MM.1S (cell line): ENCODE data around the gene CDH4.

ENCODE experiments used
- DNase-seq: peaks from one replicate; pipeline ENCODE4 v3.0.0-alpha.2; 2015
- H2AFZ ChIP-seq: fragments of 300-600 bp; sonication (generic); 2 replicates; pipeline ENCODE4 v1.6.0; 2016; ENCODE audit warnings: antibody characterized with exemption, low read length
- H3F3A ChIP-seq: fragments of 300-600 bp; sonication (generic); 2 replicates; pipeline ENCODE4 v1.6.1; 2016; ENCODE audit warnings: mild to moderate bottlenecking, antibody characterized with exemption, low read length, moderate library complexity, mixed read lengths; ENCODE audit not compliant: insufficient read depth
- H3K27ac ChIP-seq: fragments of 300-600 bp; sonication (generic); 2 replicates; pipeline ENCODE4 v1.5.1; 2016; ENCODE audit warnings: mild to moderate bottlenecking, low read length
- H3K27me3 ChIP-seq: fragments of 300-600 bp; sonication (generic); replicated peaks from 2 replicates; pipeline ENCODE4 v1.6.0; 2016; ENCODE audit warnings: low read length; ENCODE audit not compliant: insufficient read depth
- H3K36me3 ChIP-seq: fragments of 300-600 bp; sonication (generic); replicated peaks from 2 replicates; pipeline ENCODE4 v1.6.1; 2016; ENCODE audit warnings: mild to moderate bottlenecking, low read length, mixed read lengths; ENCODE audit not compliant: insufficient read depth
- H3K4me1 ChIP-seq: fragments of 300-600 bp; sonication (generic); 2 replicates; pipeline ENCODE4 v1.6.1; 2016; ENCODE audit warnings: low read length, mixed read lengths
- H3K4me2 ChIP-seq: fragments of 300-600 bp; sonication (generic); 2 replicates; pipeline ENCODE4 v1.6.0; 2016; ENCODE audit warnings: low read depth, low read length
- H3K4me3 ChIP-seq: fragments of 300-600 bp; sonication (generic); 2 replicates; pipeline ENCODE4 v1.5.1; 2016; ENCODE audit warnings: low read length, mixed read lengths
- H3K79me2 ChIP-seq: fragments of 300-600 bp; sonication (generic); 2 replicates; pipeline ENCODE4 v1.6.1; 2016; ENCODE audit warnings: mixed run types, low read length, mixed read lengths
- H3K9ac ChIP-seq: fragments of 300-600 bp; sonication (generic); 2 replicates; pipeline ENCODE4 v1.6.1; 2016; ENCODE audit warnings: low read length, mixed read lengths
- H3K9me2 ChIP-seq: fragments of 300-600 bp; sonication (generic); replicated peaks from 2 replicates; pipeline ENCODE4 v1.6.1; 2016; ENCODE audit warnings: mild to moderate bottlenecking, low read length, mixed read lengths; ENCODE audit not compliant: insufficient read depth
- H3K9me3 ChIP-seq: fragments of 300-600 bp; sonication (generic); replicated peaks from 2 replicates; pipeline ENCODE4 v1.6.1; 2016; ENCODE audit warnings: mild to moderate bottlenecking, low read length, mixed read lengths; ENCODE audit not compliant: insufficient read depth
- H4K20me1 ChIP-seq: fragments of 300-600 bp; sonication (generic); 2 replicates; pipeline ENCODE4 v1.6.1; 2016; ENCODE audit warnings: mild to moderate bottlenecking, low read length, moderate library complexity, mixed read lengths; ENCODE audit not compliant: insufficient read depth
- EZH2 ChIP-seq: fragments of 300-600 bp; sonication (generic); optimal IDR thresholded peaks from 2 replicates; pipeline ENCODE3; 2017; ENCODE audit warnings: low read depth, mild to moderate bottlenecking, antibody characterized with exemption, low read length, mixed read lengths
- EZH2phosphoT487 ChIP-seq: fragments of 300-600 bp; sonication (generic); IDR thresholded peaks from 2 replicates; pipeline ENCODE4 v1.6.1; 2018; ENCODE audit warnings: antibody characterized with exemption, low read length
- TF ChIP-seq, protein P1 (sequence below): fragments of 300-600 bp; sonication (generic); IDR thresholded peaks from 2 replicates; pipeline ENCODE4 v1.5.1; 2016; ENCODE audit warnings: antibody characterized with exemption, low read length, mixed read lengths

The CDH4 gene

DNA sequence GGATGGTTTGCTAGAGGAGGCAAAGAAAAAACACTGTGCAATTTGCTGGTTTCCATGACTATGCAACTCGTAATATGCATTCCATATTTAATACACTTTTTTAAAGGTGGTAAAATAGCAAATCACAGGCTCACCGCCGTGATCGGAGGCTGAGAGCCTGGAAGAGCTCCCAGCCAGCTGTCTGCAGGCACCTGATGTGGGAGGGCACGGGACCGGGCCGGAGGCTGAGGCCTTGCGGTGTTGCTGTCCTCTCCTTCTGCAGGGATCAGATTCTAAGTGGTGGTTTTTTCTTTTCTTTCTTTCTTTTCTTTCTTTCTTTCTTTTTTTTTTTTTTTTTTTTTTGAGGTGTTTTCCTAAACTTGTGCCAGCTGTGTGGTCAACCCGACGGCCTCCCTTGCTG lies 282.3 kb downstream of the CDH4 start:
- no peaks in the 10 kb centered on the region for H3F3A ChIP-seq
- H3K4me1 ChIP-seq = no peaks in the 10 kb centered on the region
- no peak overlapping the region for H3K4me2 ChIP-seq
- H3K27me3 ChIP-seq = peaks cover 87% of the 10 kb centered on the region
- no peaks in the 10 kb centered on the region for H3K9me2 ChIP-seq
- TF ChIP-seq EZH2 = no peak
- TF ChIP-seq, protein P1, sequence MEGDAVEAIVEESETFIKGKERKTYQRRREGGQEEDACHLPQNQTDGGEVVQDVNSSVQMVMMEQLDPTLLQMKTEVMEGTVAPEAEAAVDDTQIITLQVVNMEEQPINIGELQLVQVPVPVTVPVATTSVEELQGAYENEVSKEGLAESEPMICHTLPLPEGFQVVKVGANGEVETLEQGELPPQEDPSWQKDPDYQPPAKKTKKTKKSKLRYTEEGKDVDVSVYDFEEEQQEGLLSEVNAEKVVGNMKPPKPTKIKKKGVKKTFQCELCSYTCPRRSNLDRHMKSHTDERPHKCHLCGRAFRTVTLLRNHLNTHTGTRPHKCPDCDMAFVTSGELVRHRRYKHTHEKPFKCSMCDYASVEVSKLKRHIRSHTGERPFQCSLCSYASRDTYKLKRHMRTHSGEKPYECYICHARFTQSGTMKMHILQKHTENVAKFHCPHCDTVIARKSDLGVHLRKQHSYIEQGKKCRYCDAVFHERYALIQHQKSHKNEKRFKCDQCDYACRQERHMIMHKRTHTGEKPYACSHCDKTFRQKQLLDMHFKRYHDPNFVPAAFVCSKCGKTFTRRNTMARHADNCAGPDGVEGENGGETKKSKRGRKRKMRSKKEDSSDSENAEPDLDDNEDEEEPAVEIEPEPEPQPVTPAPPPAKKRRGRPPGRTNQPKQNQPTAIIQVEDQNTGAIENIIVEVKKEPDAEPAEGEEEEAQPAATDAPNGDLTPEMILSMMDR = no peak
- TF ChIP-seq EZH2phosphoT487 = no peak
- no peaks in the 10 kb centered on the region for H3K9me3 ChIP-seq
- H3K79me2 ChIP-seq = no peaks in the 10 kb centered on the region
- H3K27ac ChIP-seq = no peak overlapping the region
- no peak overlapping the region for H3K4me3 ChIP-seq
- no peaks in the 10 kb centered on the region for H4K20me1 ChIP-seq
- DNase-seq = no peak
- no peak overlapping the region for H2AFZ ChIP-seq
- H3K36me3 ChIP-seq = no peaks in the 10 kb centered on the region
- H3K9ac ChIP-seq = no peak overlapping the region

DNA sequence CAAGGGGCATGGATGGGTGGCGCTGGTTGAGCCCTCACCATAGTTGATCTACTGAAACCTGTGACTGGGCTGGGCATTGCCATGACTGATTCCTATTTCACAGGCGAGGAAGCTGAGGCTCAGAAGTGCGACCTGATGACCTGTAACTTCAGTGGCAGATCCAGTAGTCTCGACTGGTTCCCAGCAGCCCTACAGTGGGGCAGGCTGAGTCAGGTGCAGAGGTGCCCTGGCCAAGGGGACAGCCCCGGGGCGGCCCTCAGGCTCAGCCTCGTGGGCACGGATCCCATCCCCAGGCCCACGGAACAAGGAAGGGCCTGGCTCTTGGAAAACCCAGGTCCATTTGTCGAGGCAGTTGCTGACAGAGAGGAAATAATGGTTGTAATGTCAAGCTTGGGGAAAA lies 283.0 kb downstream of the CDH4 start:
- Histone ChIP-seq H4K20me1 (no peaks in the 10 kb centered on the region), H3K79me2 (no peaks in the 10 kb centered on the region), H3K36me3 (no peaks in the 10 kb centered on the region), H3K9me2 (no peaks in the 10 kb centered on the region), H3K27ac (no peak overlapping the region), H3K27me3 (peaks cover 89% of the 10 kb centered on the region), H3K4me2 (no peak overlapping the region), H2AFZ (no peak overlapping the region), H3K4me3 (no peak overlapping the region), H3K9ac (no peak overlapping the region), H3K4me1 (no peaks in the 10 kb centered on the region), H3K9me3 (no peaks in the 10 kb centered on the region), H3F3A (no peaks in the 10 kb centered on the region)
- TF ChIP-seq, protein P1 = no peak
- no peak for TF ChIP-seq EZH2
- TF ChIP-seq EZH2phosphoT487 = no peak
- no peak for DNase-seq

DNA sequence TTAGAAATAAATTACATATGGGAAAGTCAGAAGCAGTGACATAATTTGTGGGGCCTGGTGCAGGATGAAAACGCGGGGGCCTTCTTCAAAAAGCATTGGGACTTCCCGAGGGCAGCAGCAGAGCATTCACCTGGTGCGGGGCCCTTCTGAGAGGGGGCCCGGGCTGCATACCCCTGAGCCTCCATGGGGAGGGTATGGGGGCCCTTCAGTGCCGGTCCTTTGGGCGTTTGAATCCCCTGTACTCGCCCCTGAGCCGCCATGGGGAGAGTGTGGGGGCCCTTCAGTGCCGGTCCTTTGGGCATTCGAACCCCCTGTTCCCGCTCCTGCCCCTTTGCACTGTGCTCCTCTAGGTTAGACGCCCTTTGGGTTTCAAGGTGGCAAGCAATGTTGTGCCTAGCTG lies 283.5 kb downstream of the CDH4 start:
- Histone ChIP-seq H3K36me3 (no peaks in the 10 kb centered on the region), H3K9ac (no peak overlapping the region), H3K27me3 (peaks cover 94% of the 10 kb centered on the region), H3K79me2 (no peaks in the 10 kb centered on the region), H2AFZ (no peak overlapping the region), H4K20me1 (no peaks in the 10 kb centered on the region), H3K9me3 (no peaks in the 10 kb centered on the region), H3K27ac (no peak overlapping the region), H3K4me1 (no peaks in the 10 kb centered on the region), H3F3A (no peaks in the 10 kb centered on the region), H3K9me2 (no peaks in the 10 kb centered on the region), H3K4me2 (no peak overlapping the region), H3K4me3 (no peak overlapping the region)
- no peak for TF ChIP-seq EZH2
- TF ChIP-seq, protein P1 = no peak
- TF ChIP-seq EZH2phosphoT487 = no peak
- no peak for DNase-seq

DNA sequence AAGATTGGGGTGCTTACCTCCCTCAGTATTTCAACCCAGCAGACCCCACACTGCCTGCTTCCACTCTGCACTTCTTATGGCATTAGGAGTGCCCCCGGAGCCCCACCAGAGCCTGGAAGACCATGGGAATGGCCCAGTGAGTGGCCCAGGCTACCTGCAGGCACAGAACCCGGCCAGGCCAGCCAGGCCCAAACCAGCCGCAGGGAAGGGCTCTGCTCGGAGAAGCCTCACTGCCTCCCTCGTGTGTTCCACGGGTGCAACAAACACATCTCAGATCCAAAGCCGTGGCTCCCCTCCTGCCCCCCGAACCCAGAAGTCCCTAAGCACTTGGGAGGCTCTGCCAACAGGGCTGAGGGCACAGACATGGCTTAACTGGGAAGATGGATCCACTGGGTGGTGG lies 283.9 kb downstream of the CDH4 start:
- H2AFZ ChIP-seq = no peak overlapping the region
- no peaks in the 10 kb centered on the region for H3F3A ChIP-seq
- H3K9me2 ChIP-seq = no peaks in the 10 kb centered on the region
- peaks cover 98% of the 10 kb centered on the region for H3K27me3 ChIP-seq
- DNase-seq = no peak
- no peak overlapping the region for H3K4me3 ChIP-seq
- no peaks in the 10 kb centered on the region for H4K20me1 ChIP-seq
- TF ChIP-seq EZH2 (no peak), EZH2phosphoT487 (no peak)
- TF ChIP-seq, protein P1 = no peak
- no peak overlapping the region for H3K27ac ChIP-seq
- H3K9ac ChIP-seq = no peak overlapping the region
- no peaks in the 10 kb centered on the region for H3K79me2 ChIP-seq
- no peak overlapping the region for H3K4me2 ChIP-seq
- no peaks in the 10 kb centered on the region for H3K36me3 ChIP-seq
- no peaks in the 10 kb centered on the region for H3K4me1 ChIP-seq
- no peaks in the 10 kb centered on the region for H3K9me3 ChIP-seq
